Measurements from ENCODE around the gene DNAH6. TPM values are rescaled to one million over a fixed set of nuclear protein-coding genes. Genes with fewer than 3 reads are reported as not detected.

DNAH6 gene
- total RNA-seq, 6 donors from 2014 or later, result 0.37 to 25.0 (median 4.2) TPM

DNA sequence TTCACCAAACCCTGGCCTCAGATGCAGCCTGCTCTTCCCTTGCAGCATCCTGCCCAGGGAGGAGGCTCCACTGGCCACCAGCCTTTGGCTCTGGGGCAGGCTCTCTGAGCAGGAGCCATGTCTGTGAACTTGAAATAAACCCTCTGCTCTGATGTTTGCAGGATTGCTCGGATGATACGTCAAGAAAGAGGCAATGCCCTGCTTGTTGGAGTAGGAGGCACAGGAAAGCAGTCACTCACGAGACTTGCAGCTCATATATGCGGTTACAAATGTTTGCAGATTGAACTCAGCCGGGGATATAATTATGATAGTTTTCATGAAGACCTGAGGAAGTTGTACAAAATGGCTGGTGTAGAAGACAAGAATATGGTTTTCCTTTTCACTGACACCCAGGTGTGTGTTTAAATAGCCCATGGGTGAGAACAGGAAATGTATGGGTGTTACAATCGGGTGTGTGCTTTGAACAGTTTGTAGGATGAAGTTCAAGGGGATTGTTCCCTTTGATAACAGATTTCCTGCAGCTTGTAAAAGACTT is 177.9 kb downstream of the DNAH6 start:
- DNase-seq (no peak), ATAC-seq (ENCODE audit: low FRiP score in 2 of 2) (no peak)
- no peaks in the 10 kb centered on the region for H3K9me3 ChIP-seq
- H3K4me3 ChIP-seq, result no peak overlapping the region
- H3K27ac ChIP-seq, result no peak overlapping the region
- TF ChIP-seq POLR2AphosphoS5 (IDR thresholded peaks at IDR 0.05) (no peak), EP300 (IDR thresholded peaks at IDR 0.05) (no peak), POLR2A (IDR thresholded peaks at IDR 0.05) (no peak)
- TF ChIP-seq, protein P1, sequence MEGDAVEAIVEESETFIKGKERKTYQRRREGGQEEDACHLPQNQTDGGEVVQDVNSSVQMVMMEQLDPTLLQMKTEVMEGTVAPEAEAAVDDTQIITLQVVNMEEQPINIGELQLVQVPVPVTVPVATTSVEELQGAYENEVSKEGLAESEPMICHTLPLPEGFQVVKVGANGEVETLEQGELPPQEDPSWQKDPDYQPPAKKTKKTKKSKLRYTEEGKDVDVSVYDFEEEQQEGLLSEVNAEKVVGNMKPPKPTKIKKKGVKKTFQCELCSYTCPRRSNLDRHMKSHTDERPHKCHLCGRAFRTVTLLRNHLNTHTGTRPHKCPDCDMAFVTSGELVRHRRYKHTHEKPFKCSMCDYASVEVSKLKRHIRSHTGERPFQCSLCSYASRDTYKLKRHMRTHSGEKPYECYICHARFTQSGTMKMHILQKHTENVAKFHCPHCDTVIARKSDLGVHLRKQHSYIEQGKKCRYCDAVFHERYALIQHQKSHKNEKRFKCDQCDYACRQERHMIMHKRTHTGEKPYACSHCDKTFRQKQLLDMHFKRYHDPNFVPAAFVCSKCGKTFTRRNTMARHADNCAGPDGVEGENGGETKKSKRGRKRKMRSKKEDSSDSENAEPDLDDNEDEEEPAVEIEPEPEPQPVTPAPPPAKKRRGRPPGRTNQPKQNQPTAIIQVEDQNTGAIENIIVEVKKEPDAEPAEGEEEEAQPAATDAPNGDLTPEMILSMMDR (IDR thresholded peaks at IDR 0.05), result no peak
- 41 to 57% methylated on average over 6 of the region's 6 CpGs for WGBS, 2 donors
- H3K27me3 ChIP-seq, result no peaks in the 10 kb centered on the region
- H3K36me3 ChIP-seq, result no peaks in the 10 kb centered on the region
- no peaks in the 10 kb centered on the region for H3K4me1 ChIP-seq

DNA sequence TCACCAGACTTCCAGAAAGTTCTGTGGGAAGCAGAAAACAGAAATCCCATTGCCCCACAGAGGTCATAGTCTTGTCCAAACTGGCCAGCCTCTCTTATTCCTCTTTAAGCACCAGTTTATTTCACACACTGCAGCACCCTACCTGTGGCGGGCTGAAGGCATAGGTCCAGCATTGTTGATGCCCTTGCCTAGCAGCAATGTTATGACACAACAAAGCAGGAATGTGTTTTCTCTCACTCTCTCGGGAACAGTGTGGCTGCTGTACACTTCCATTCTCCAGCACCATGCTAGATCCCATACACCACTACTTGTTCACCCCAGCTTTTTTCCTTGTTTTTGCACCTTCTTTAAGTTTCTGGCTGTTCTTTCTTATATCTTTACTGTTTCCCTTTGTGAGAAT is 181.6 kb downstream of the DNAH6 start:
- Histone ChIP-seq H3K4me3 (no peak overlapping the region), H3K27me3 (no peaks in the 10 kb centered on the region), H3K36me3 (no peaks in the 10 kb centered on the region), H3K27ac (no peak overlapping the region), H3K4me1 (no peaks in the 10 kb centered on the region), H3K9me3 (no peaks in the 10 kb centered on the region)
- DNase-seq (no peak), ATAC-seq (ENCODE audit: low FRiP score in 2 of 2) (no peak)
- WGBS, 2 donors, result 84 to 91% methylated on average over 2 of the region's 2 CpGs
- TF ChIP-seq POLR2A (IDR thresholded peaks at IDR 0.05) (no peak), EP300 (IDR thresholded peaks at IDR 0.05) (no peak), POLR2AphosphoS5 (IDR thresholded peaks at IDR 0.05) (no peak)
- TF ChIP-seq, protein P1 (IDR thresholded peaks at IDR 0.05), result no peak

DNA sequence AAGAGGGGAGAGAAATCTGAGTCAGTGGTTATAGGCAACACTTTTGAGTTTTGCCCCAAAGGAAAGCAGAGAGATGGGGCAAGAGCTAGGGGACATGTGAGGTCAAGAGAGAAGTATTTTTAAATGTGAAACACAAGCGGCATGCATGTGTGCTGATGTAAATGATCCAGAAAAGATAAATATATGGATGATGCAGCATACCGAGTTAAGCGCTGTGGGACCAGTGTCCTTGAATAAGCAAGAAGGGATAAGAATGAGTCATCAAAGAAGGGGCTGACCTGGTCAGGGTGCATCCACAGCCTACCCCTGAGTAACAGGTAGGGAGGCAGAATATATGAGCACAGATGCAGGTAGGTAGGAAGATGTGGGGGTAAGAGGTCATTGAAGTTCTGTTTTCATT is 183.7 kb downstream of the DNAH6 start:
- H3K27me3 ChIP-seq, result no peaks in the 10 kb centered on the region
- TF ChIP-seq POLR2A (IDR thresholded peaks at IDR 0.05) (no peak), POLR2AphosphoS5 (IDR thresholded peaks at IDR 0.05) (no peak), EP300 (IDR thresholded peaks at IDR 0.05) (no peak)
- TF ChIP-seq, protein P1 (IDR thresholded peaks at IDR 0.05), result no peak
- H3K36me3 ChIP-seq, result no peaks in the 10 kb centered on the region
- no peaks in the 10 kb centered on the region for H3K4me1 ChIP-seq
- 79 to 96% methylated on average over 3 of the region's 3 CpGs for WGBS, 2 donors
- DNase-seq, result no peak
- H3K4me3 ChIP-seq, result no peak overlapping the region
- no peak overlapping the region for H3K27ac ChIP-seq
- ATAC-seq (ENCODE audit: low FRiP score in 2 of 2), result no peak
- no peaks in the 10 kb centered on the region for H3K9me3 ChIP-seq

DNA sequence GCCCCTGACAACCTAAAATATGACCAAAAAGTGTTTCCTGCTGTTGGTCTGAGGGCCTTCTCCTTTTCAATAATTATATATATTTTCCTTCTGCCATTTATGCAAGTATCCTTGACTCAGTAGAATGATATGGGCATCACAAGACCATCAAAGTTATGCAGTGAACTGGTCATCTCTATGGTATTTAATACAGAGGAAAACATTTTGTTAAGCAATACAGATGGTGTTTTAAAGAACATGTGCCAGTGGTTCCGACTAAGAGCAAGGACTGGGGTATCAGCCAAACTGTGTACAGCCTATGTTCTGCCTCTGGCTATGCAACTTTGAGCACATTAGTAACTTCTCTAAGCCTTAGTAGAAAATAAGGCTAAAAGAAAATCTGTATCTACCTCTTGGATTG is 185.6 kb downstream of the DNAH6 start:
- ATAC-seq (ENCODE audit: low FRiP score in 2 of 2) (no peak), DNase-seq (no peak)
- Histone ChIP-seq H3K9me3 (no peaks in the 10 kb centered on the region), H3K4me3 (no peak overlapping the region), H3K27ac (no peak overlapping the region), H3K27me3 (no peaks in the 10 kb centered on the region), H3K36me3 (no peaks in the 10 kb centered on the region), H3K4me1 (no peaks in the 10 kb centered on the region)
- WGBS, 2 donors, result 71 to 87% methylated on average over 1 of the region's 1 CpG
- TF ChIP-seq, protein P1 (IDR thresholded peaks at IDR 0.05), result no peak
- TF ChIP-seq EP300 (IDR thresholded peaks at IDR 0.05) (no peak), POLR2AphosphoS5 (IDR thresholded peaks at IDR 0.05) (no peak), POLR2A (IDR thresholded peaks at IDR 0.05) (no peak)

DNA sequence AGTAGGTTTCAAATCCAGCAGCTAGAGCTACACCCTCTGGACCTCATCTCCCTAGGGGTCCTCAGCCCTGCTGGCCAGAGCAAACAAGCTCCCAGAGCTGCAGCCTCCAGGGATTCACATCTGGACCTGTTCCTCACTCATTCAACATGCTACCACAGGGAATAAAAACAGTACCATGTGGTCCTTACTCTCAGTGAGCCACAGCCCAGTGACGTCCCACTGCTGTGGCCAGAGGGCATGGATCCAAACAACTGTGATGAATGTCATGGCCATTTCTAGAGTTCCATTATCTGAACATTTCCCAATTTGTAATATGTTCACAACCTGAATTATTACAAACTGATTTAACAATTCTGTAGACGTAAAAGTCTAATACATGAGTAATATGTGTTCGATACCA is 186.6 kb downstream of the DNAH6 start:
- H3K4me1 ChIP-seq, result no peaks in the 10 kb centered on the region
- no peak overlapping the region for H3K4me3 ChIP-seq
- WGBS, 2 donors, result 81 to 92% methylated on average over 3 of the region's 3 CpGs
- H3K27me3 ChIP-seq, result no peaks in the 10 kb centered on the region
- H3K9me3 ChIP-seq, result no peaks in the 10 kb centered on the region
- no peak overlapping the region for H3K27ac ChIP-seq
- TF ChIP-seq EP300 (IDR thresholded peaks at IDR 0.05) (no peak), POLR2AphosphoS5 (IDR thresholded peaks at IDR 0.05) (no peak), POLR2A (IDR thresholded peaks at IDR 0.05) (no peak)
- TF ChIP-seq, protein P1 (IDR thresholded peaks at IDR 0.05), result no peak
- no peaks in the 10 kb centered on the region for H3K36me3 ChIP-seq
- ATAC-seq (ENCODE audit: low FRiP score in 2 of 2), result no peak
- DNase-seq, result no peak
